IMR-90 (cell line): ENCODE results near the gene SIPA1. TPM values are rescaled to one million over a fixed set of nuclear protein-coding genes. Genes with fewer than 3 reads are reported as not detected.
A peak's percentile ranks its signal among the peaks of the same experiment; 100 is the strongest.

Source experiments
- ATAC-seq: fragments of 200-7000 bp; cut with Tn5 transposase; 2 replicates; pipeline ENCODE4 v1.9.1; 2020; ENCODE audit warnings: low read depth, mild to moderate bottlenecking, moderate library complexity
- BruUV-seq: library from RNA; stranded (reverse); fragments of 400-500 nt; replicated peaks from 2 replicates; lab custom pipeline; 2021; lab: Mats Ljungman, UMichigan
- CTCF ChIA-PET: fragments of 300-600 bp; formaldehyde crosslinking; extraction: SDS; loops from one replicate; lab custom pipeline; 2021; ENCODE audit warnings: antibody characterized with exemption; lab: Yijun Ruan, JAX
- POLR2A ChIA-PET: fragments of 300-600 bp; sonication (Branson Sonifier 250); formaldehyde crosslinking; loops from one replicate; lab custom pipeline; 2022; ENCODE audit warnings: antibody characterized with exemption; ENCODE audit not compliant: unreplicated experiment; lab: Charles Lee
- DNase-seq: peaks from one replicate; pipeline ENCODE4 v3.0.0; 2013
- H2AFZ ChIP-seq: replicated peaks from 2 replicates; pipeline ENCODE3; 2013; ENCODE audit warnings: low read length, mild to moderate bottlenecking; ENCODE audit not compliant: poor library complexity
- H2AK5ac ChIP-seq: 2 replicates; pipeline ENCODE4 v1.6.1; 2013; ENCODE audit warnings: low read depth, low read length, inconsistent platforms
- H2AK9ac ChIP-seq: replicated peaks from 2 replicates; pipeline ENCODE3; 2013; ENCODE audit warnings: mild to moderate bottlenecking, low read depth, low read length, moderate library complexity; ENCODE audit not compliant: poor library complexity
- H2BK120ac ChIP-seq: 2 replicates; pipeline ENCODE4 v1.6.1; 2013; ENCODE audit warnings: low read depth, low read length, inconsistent platforms
- H2BK15ac ChIP-seq: 3 replicates; pipeline ENCODE4 v1.6.1; 2013; ENCODE audit warnings: low read depth, low read length, inconsistent platforms
- H2BK20ac ChIP-seq: 2 replicates; pipeline ENCODE4 v1.6.1; 2013; ENCODE audit warnings: low read depth, mild to moderate bottlenecking, inconsistent platforms, low read length, moderate library complexity
- H2BK5ac ChIP-seq: 2 replicates; pipeline ENCODE4 v1.6.1; 2013; ENCODE audit warnings: mild to moderate bottlenecking, low read depth, low read length, inconsistent platforms; ENCODE audit not compliant: poor library complexity, severe bottlenecking
- H3K14ac ChIP-seq: replicated peaks from 2 replicates; pipeline ENCODE4 v1.6.1; 2013; ENCODE audit warnings: low read depth, low read length, inconsistent platforms
- H3K18ac ChIP-seq: 2 replicates; pipeline ENCODE4 v1.6.1; 2013; ENCODE audit warnings: low read depth, low read length, control low read depth
- H3K23ac ChIP-seq: 2 replicates; pipeline ENCODE4 v1.6.1; 2013; ENCODE audit warnings: low read depth, low read length, inconsistent platforms
- H3K27ac ChIP-seq: 2 replicates; pipeline ENCODE4 v1.5.1; 2013; ENCODE audit warnings: mild to moderate bottlenecking, control low read depth, low read length; ENCODE audit not compliant: insufficient read depth
- H3K27me3 ChIP-seq: 2 replicates; pipeline ENCODE4 v1.6.1; 2013; ENCODE audit warnings: low read length; ENCODE audit not compliant: control insufficient read depth, insufficient read depth
- H3K36me3 ChIP-seq: 2 replicates; pipeline ENCODE4 v1.6.1; 2013; ENCODE audit warnings: low read length, mixed read lengths; ENCODE audit not compliant: control insufficient read depth, insufficient read depth
- H3K4ac ChIP-seq: 2 replicates; pipeline ENCODE4 v1.6.1; 2013; ENCODE audit warnings: low read depth, low read length, inconsistent platforms
- H3K4me1 ChIP-seq: 2 replicates; pipeline ENCODE4 v1.6.1; 2013; ENCODE audit warnings: low read length, mixed read lengths; ENCODE audit not compliant: control insufficient read depth, insufficient read depth
- H3K4me2 ChIP-seq: 2 replicates; pipeline ENCODE4 v1.6.1; 2013; ENCODE audit warnings: low read depth, mild to moderate bottlenecking, control low read depth, low read length, moderate library complexity
- H3K4me3 ChIP-seq: 2 replicates; pipeline ENCODE4 v1.5.1; 2013; ENCODE audit warnings: low read depth, mild to moderate bottlenecking, control low read depth, low read length, moderate library complexity; ENCODE audit not compliant: insufficient read depth
- H3K56ac ChIP-seq: 2 replicates; pipeline ENCODE4 v1.6.1; 2013; ENCODE audit warnings: low read length, inconsistent platforms; ENCODE audit not compliant: insufficient read depth; ENCODE audit errors: extremely low read depth
- H3K79me1 ChIP-seq, 2 experiments: 2 replicates each; pipeline ENCODE4 v1.6.1; 2013; ENCODE audit warnings: low read length in 2 of 2, inconsistent platforms in 1 of 2, low read depth in 1 of 2
- H3K9ac ChIP-seq: 2 replicates; pipeline ENCODE4 v1.6.1; 2013; ENCODE audit warnings: low read depth, low read length, control low read depth
- H3K9me1 ChIP-seq: 2 replicates; pipeline ENCODE4 v1.6.1; 2013; ENCODE audit warnings: low read length, inconsistent platforms; ENCODE audit not compliant: insufficient read depth
- H3K9me3 ChIP-seq: 2 replicates; pipeline ENCODE4 v1.6.1; 2013; ENCODE audit warnings: low read length; ENCODE audit not compliant: control insufficient read depth, insufficient read depth
- H4K20me1 ChIP-seq: 2 replicates; pipeline ENCODE4 v1.6.1; 2013; ENCODE audit warnings: low read length, inconsistent platforms; ENCODE audit not compliant: insufficient read depth
- H4K5ac ChIP-seq: 2 replicates; pipeline ENCODE4 v1.6.1; 2013; ENCODE audit warnings: mild to moderate bottlenecking, low read depth, low read length, control low read depth
- H4K8ac ChIP-seq, 2 experiments: 2 replicates each; pipeline ENCODE4 v1.6.1; 2013; ENCODE audit warnings: low read depth in 2 of 2, low read length in 2 of 2, control low read depth in 1 of 2, inconsistent platforms in 1 of 2
- H4K91ac ChIP-seq: 2 replicates; pipeline ENCODE4 v1.6.1; 2013; ENCODE audit warnings: low read depth, low read length, inconsistent platforms; ENCODE audit not compliant: insufficient read depth
- BHLHE40 ChIP-seq: fragments of 150-350 bp; IDR thresholded peaks from 2 replicates; pipeline ENCODE4 v1.6.1; 2016; ENCODE audit warnings: mild to moderate bottlenecking, low read depth, low read length
- CEBPB ChIP-seq: IDR thresholded peaks from 2 replicates; pipeline ENCODE4 v1.6.1; 2012; ENCODE audit warnings: low read depth, low read length, improper control_type of control experiment
- CHD1 ChIP-seq: IDR thresholded peaks from 2 replicates; pipeline ENCODE4 v1.6.1; 2012; ENCODE audit warnings: low read depth, low read length, improper control_type of control experiment
- FOS ChIP-seq: fragments of 150-350 bp; IDR thresholded peaks from 2 replicates; pipeline ENCODE4 v1.6.1; 2016; ENCODE audit warnings: low read depth, low read length
- MAFK ChIP-seq: IDR thresholded peaks from 2 replicates; pipeline ENCODE4 v1.6.1; 2012; ENCODE audit warnings: low read depth, low read length, improper control_type of control experiment
- MAZ ChIP-seq: IDR thresholded peaks from 2 replicates; pipeline ENCODE4 v1.6.1; 2012; ENCODE audit warnings: low read depth, mild to moderate bottlenecking, low read length, improper control_type of control experiment, moderate library complexity, borderline replicate concordance
- MXI1 ChIP-seq: IDR thresholded peaks from 2 replicates; pipeline ENCODE4 v1.6.1; 2012; ENCODE audit warnings: low read depth, mild to moderate bottlenecking, low read length, moderate library complexity, borderline replicate concordance
- POLR2A ChIP-seq: IDR thresholded peaks from 2 replicates; pipeline ENCODE4 v1.6.1; 2012; ENCODE audit warnings: mild to moderate bottlenecking, low read depth, low read length
- USF2 ChIP-seq: fragments of 150-350 bp; IDR thresholded peaks from 2 replicates; pipeline ENCODE4 v1.6.1; 2017; ENCODE audit warnings: mild to moderate bottlenecking, antibody characterized with exemption, low read length, low read depth
- WGBS, 2 experiments: methylation state at CpG; one replicate each; pipeline versions ENCODE4 v1.1.5 to v1.1.7; 2013; ENCODE audit warnings: missing lambda C conversion rate in 2 of 2; ENCODE audit not compliant: insufficient read length in 1 of 2; ENCODE audit errors: extremely low coverage in 2 of 2; 5-methylcytosine and 5-hydroxymethylcytosine counted together
- dilution Hi-C: fragments of 300-500 bp; cut with HindIII; formaldehyde crosslinking; loops from one replicate; pipeline ENCODE4 v1.14.3; 2018; ENCODE audit warnings: low sequenced_read_pairs; ENCODE audit not compliant: unreplicated experiment
- in situ Hi-C: fragments of 300-500 bp; cut with MboI; formaldehyde crosslinking; loops from 3 replicates; pipeline ENCODE4 v1.14.3; 2019; ENCODE audit warnings: low sequenced_read_pairs, inconsistent platforms, mixed read lengths
- intact Hi-C: fragments of 100-400 bp; cut with micrococcal nuclease; formaldehyde crosslinking; loops from 2 replicates; pipeline ENCODE4 v1.10.0; 2022
- polyA plus RNA-seq, 3 experiments: library from polyadenylated mRNA; depleted of rRNA; stranded (reverse); fragments of >200 nt; gene quantifications; 2 replicates each; pipeline ENCODE4 v1.2.3, GENCODE V29; 2012; ENCODE audit warnings: low replicate concordance in 1 of 3
- total RNA-seq: library from RNA; depleted of rRNA; stranded (reverse); fragments of >200 nt; gene quantifications from 2 replicates; pipeline ENCODE4 v1.2.3, GENCODE V29; 2012
- TF ChIP-seq, protein P1 (sequence below): fragments of 150-350 bp; IDR thresholded peaks from 2 replicates; pipeline ENCODE4 v1.6.1; 2016; ENCODE audit warnings: low read depth, mild to moderate bottlenecking, low read length, moderate library complexity, borderline replicate concordance

Gene SIPA1
- total and polyA plus RNA-seq, 2 of the 4 experiments (the other 2 are of a cell fraction), result 10.6 to 39.7 TPM

DNA sequence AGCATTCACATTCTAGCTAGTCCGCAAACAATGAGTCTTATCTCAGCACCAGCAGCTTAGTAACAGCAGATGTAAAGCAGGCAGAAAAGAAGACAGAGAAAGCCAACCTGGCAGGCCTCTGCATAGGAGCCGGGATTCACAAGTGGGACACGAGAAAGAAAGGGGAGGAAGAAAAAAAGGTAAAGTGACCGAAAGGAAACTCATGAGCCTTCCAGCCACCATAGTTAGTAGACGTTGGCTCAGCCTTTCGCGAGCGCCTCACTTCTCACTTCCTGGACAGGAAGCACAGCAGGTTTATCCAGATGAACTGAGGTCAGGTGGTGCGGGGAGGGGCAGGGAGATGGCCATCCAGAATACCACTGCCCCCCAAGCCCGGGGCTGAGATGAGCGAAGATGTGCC, 54.5 kb downstream of the SIPA1 start:
- Histone ChIP-seq H3K4me3 (no peak overlapping the region), H3K27ac (no peak overlapping the region), H3K79me1 (no peaks in the 10 kb centered on the region), H3K4ac (no peak overlapping the region), H2BK15ac (no peak overlapping the region), H2BK20ac (no peak overlapping the region), H3K4me1 (no peaks in the 10 kb centered on the region), H2AK5ac (no peak overlapping the region), H3K18ac (no peak overlapping the region), H3K9me1 (0 out of 2 replicates have a peak, but pooled peaks cover 2% of the 10 kb centered on the region), H4K20me1 (no peaks in the 10 kb centered on the region), H4K5ac (no peak overlapping the region), H3K27me3 (peaks cover 27% of the 10 kb centered on the region), H2AK9ac (no peak overlapping the region), H4K8ac (no peak overlapping the region), H4K91ac (no peak overlapping the region), H3K14ac (no peak overlapping the region), H3K4me2 (no peak overlapping the region), H3K56ac (no peak overlapping the region), H3K9ac (no peak overlapping the region), H3K23ac (no peak overlapping the region), H2BK120ac (no peak overlapping the region), H2AFZ (peak overlapping the region; percentile 43), H2BK5ac (no peak overlapping the region), H3K9me3 (no peaks in the 10 kb centered on the region), H3K36me3 (no peaks in the 10 kb centered on the region)
- TF ChIP-seq POLR2A (no peak), MAFK (no peak), USF2 (no peak), CEBPB (no peak), FOS (no peak), MXI1 (no peak), BHLHE40 (no peak), CHD1 (no peak), MAZ (no peak)
- TF ChIP-seq, protein P1, sequence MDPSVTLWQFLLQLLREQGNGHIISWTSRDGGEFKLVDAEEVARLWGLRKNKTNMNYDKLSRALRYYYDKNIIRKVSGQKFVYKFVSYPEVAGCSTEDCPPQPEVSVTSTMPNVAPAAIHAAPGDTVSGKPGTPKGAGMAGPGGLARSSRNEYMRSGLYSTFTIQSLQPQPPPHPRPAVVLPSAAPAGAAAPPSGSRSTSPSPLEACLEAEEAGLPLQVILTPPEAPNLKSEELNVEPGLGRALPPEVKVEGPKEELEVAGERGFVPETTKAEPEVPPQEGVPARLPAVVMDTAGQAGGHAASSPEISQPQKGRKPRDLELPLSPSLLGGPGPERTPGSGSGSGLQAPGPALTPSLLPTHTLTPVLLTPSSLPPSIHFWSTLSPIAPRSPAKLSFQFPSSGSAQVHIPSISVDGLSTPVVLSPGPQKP, result no peak
- ChIA-PET CTCF (interaction anchor here (0.6 kb wide), 1 partner anchor 22 kb away, joined by 3 read pairs; no protein-coding TSS in a partner anchor), POLR2A (no interaction called here)
- in situ Hi-C loops (no loop called here), dilution Hi-C loops (no loop called here), intact Hi-C loops (loop anchor here (10.0 kb wide), 1 partner anchor 72 kb away; no protein-coding TSS in a partner anchor)
- DNase-seq (no peak), ATAC-seq (no peak)
- no TSS peak for BruUV-seq
- WGBS, 2 experiments, result 65% methylated on average over 2 of the region's 11 CpGs; no CpG with 5 or more reads in 1 of the 2 experiments
